OCI-LY1 (cell line): ENCODE data around the gene FAM120A.

Experiments used
- EZH2 ChIP-seq: fragments of 200-600 bp; sonication (generic), shearing (Covaris generic); IDR thresholded peaks from 2 replicates; pipeline ENCODE4 v1.8.0; 2017; ENCODE audit warnings: borderline replicate concordance, mixed run types, mild to moderate bottlenecking, antibody characterized with exemption, low read length, moderate library complexity, mixed read lengths
- TF ChIP-seq, protein P1 (sequence below): fragments of 200-600 bp; sonication (generic), shearing (Covaris generic); IDR thresholded peaks from 2 replicates; pipeline ENCODE4 v1.5.1; 2017; ENCODE audit warnings: mild to moderate bottlenecking, antibody characterized with exemption, low read length, moderate library complexity, mixed read lengths

DNA sequence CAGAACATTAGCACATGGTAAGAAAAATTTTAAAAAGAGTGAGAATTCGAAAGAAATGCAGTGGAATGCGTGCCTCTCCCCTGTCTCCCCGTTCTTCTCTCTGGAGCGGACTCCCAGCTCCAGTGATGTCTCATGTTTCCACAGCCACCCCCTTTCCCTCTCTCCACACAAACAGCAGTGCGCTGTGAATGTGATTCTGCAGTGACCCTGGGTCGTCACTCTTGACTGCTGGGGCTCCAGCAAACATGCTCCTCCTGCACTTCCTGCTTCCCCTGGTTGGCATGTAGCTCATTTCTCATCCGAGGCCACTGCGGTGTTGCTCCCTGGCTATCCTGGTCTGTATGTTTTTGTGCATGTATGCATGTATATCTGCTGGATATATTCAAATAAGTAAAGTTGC is 138.2 kb downstream of the FAM120A start:
- TF ChIP-seq, protein P1, sequence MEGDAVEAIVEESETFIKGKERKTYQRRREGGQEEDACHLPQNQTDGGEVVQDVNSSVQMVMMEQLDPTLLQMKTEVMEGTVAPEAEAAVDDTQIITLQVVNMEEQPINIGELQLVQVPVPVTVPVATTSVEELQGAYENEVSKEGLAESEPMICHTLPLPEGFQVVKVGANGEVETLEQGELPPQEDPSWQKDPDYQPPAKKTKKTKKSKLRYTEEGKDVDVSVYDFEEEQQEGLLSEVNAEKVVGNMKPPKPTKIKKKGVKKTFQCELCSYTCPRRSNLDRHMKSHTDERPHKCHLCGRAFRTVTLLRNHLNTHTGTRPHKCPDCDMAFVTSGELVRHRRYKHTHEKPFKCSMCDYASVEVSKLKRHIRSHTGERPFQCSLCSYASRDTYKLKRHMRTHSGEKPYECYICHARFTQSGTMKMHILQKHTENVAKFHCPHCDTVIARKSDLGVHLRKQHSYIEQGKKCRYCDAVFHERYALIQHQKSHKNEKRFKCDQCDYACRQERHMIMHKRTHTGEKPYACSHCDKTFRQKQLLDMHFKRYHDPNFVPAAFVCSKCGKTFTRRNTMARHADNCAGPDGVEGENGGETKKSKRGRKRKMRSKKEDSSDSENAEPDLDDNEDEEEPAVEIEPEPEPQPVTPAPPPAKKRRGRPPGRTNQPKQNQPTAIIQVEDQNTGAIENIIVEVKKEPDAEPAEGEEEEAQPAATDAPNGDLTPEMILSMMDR, result no peak
- TF ChIP-seq EZH2, result no peak
